Measurements from ENCODE around the gene RNLS. TPM values are rescaled to one million over a fixed set of nuclear protein-coding genes. Genes with fewer than 3 reads are reported as not detected.

Gene RNLS
- total RNA-seq, 2 donors from 2014 or later = 21.7 to 31.8 TPM

GRCh38 chr10:88505680-88506215, 77.4 kb downstream of the RNLS start:
- H3K36me3 ChIP-seq = no peaks in the 10 kb centered on the region
- no peaks in the 10 kb centered on the region for H3K4me1 ChIP-seq (replicated peaks)
- no peak overlapping the region for H3K27ac ChIP-seq
- H3K9me3 ChIP-seq = no peaks in the 10 kb centered on the region
- no peaks in the 10 kb centered on the region for H3K27me3 ChIP-seq (replicated peaks; ENCODE audit: insufficient read depth)
- intact Hi-C loops (cut with DNase I) = no loop called here
- DNase-seq (ENCODE audit: low spot score) = no peak
- WGBS = 100% methylated on average over 1 of the region's 1 CpG
- TF ChIP-seq CTCF (IDR thresholded peaks at IDR 0.05) (no peak), POLR2AphosphoS5 (IDR thresholded peaks at IDR 0.05) (no peak), POLR2A (IDR thresholded peaks at IDR 0.05) (no peak)
- no peak overlapping the region for H3K4me3 ChIP-seq

- no peaks in the 10 kb centered on the region for H3K27me3 ChIP-seq (replicated peaks; ENCODE audit: insufficient read depth)
- WGBS = 92% methylated on average over 1 of the region's 1 CpG
- intact Hi-C loops (cut with DNase I) = no loop called here
- H3K9me3 ChIP-seq = no peaks in the 10 kb centered on the region
- no peak overlapping the region for H3K27ac ChIP-seq
- TF ChIP-seq CTCF (IDR thresholded peaks at IDR 0.05) (no peak), POLR2AphosphoS5 (IDR thresholded peaks at IDR 0.05) (no peak), POLR2A (IDR thresholded peaks at IDR 0.05) (no peak)
- H3K4me3 ChIP-seq = no peak overlapping the region
- DNase-seq (ENCODE audit: low spot score) = no peak
- H3K36me3 ChIP-seq = no peaks in the 10 kb centered on the region
- H3K4me1 ChIP-seq (replicated peaks) = no peaks in the 10 kb centered on the region
Measured at GRCh38 chr10:88505265-88505664, 77.9 kb downstream of the RNLS start.

- 84% methylated on average over 2 of the region's 2 CpGs for WGBS
- Histone ChIP-seq H3K27ac (no peak overlapping the region), H3K9me3 (no peaks in the 10 kb centered on the region), H3K36me3 (no peaks in the 10 kb centered on the region), H3K4me3 (no peak overlapping the region), H3K4me1 (replicated peaks) (no peaks in the 10 kb centered on the region), H3K27me3 (replicated peaks; ENCODE audit: insufficient read depth) (no peaks in the 10 kb centered on the region)
- no peak for DNase-seq (ENCODE audit: low spot score)
- intact Hi-C loops (cut with DNase I) = no loop called here
- TF ChIP-seq POLR2AphosphoS5 (IDR thresholded peaks at IDR 0.05) (no peak), POLR2A (IDR thresholded peaks at IDR 0.05) (no peak), CTCF (IDR thresholded peaks at IDR 0.05) (no peak)
Measured at GRCh38 chr10:88500656-88501055, 82.5 kb downstream of the RNLS start.

- Histone ChIP-seq H3K36me3 (no peaks in the 10 kb centered on the region), H3K27ac (no peak overlapping the region), H3K4me3 (no peak overlapping the region), H3K27me3 (replicated peaks; ENCODE audit: insufficient read depth) (no peaks in the 10 kb centered on the region), H3K9me3 (no peaks in the 10 kb centered on the region), H3K4me1 (replicated peaks) (no peaks in the 10 kb centered on the region)
- intact Hi-C loops (cut with DNase I) = no loop called here
- 48% methylated on average over 6 of the region's 6 CpGs for WGBS
- no peak for TF ChIP-seq CTCF (IDR thresholded peaks at IDR 0.05)
- no peak for TF ChIP-seq POLR2AphosphoS5 (IDR thresholded peaks at IDR 0.05)
- TF ChIP-seq POLR2A (IDR thresholded peaks at IDR 0.05) = no peak
- DNase-seq (ENCODE audit: low spot score) = no peak
Measured at GRCh38 chr10:88499569-88500470, 83.3 kb downstream of the RNLS start.

- H3K4me3 ChIP-seq = no peak overlapping the region
- no peaks in the 10 kb centered on the region for H3K36me3 ChIP-seq
- 97% methylated on average over 1 of the region's 1 CpG for WGBS
- intact Hi-C loops (cut with DNase I) = no loop called here
- DNase-seq (ENCODE audit: low spot score) = no peak
- no peak overlapping the region for H3K27ac ChIP-seq
- TF ChIP-seq POLR2A (IDR thresholded peaks at IDR 0.05) (no peak), CTCF (IDR thresholded peaks at IDR 0.05) (no peak), POLR2AphosphoS5 (IDR thresholded peaks at IDR 0.05) (no peak)
- H3K27me3 ChIP-seq (replicated peaks; ENCODE audit: insufficient read depth) = no peaks in the 10 kb centered on the region
- H3K9me3 ChIP-seq = no peaks in the 10 kb centered on the region
- no peaks in the 10 kb centered on the region for H3K4me1 ChIP-seq (replicated peaks)
Measured at GRCh38 chr10:88497913-88498312, 85.2 kb downstream of the RNLS start.
